ENCODE data around the gene ACTL10. TPM values are rescaled to one million over a fixed set of nuclear protein-coding genes. Genes with fewer than 3 reads are reported as not detected.

Gene ACTL10
- total RNA-seq, 1 experiment from 2014 or later = 0.46 TPM

GRCh38 chr20:33645396-33645795 lies 21.3 kb upstream of the ACTL10 start:
- Histone ChIP-seq H4K91ac (ENCODE audit: insufficient read length, low read depth, low read length) (no peak overlapping the region), H3K23ac (ENCODE audit: insufficient read length, low read depth, low read length) (no peak overlapping the region), H2AFZ (ENCODE audit: low read length) (no peak overlapping the region), H3K27me3 (ENCODE audit: insufficient read depth, low read length) (no peaks in the 10 kb centered on the region), H3K27ac (ENCODE audit: insufficient read length, low read depth, low read length) (no peak overlapping the region), H3K9me3 (ENCODE audit: control insufficient read depth, low read depth, low read length) (no peaks in the 10 kb centered on the region), H3K79me1 (ENCODE audit: insufficient read depth, low read depth, low read length, poor library complexity, severe bottlenecking) (no peaks in the 10 kb centered on the region), H3K4ac (ENCODE audit: low read depth, low read length) (no peak overlapping the region), H2BK15ac (ENCODE audit: low read depth, low read length) (no peak overlapping the region), H3K14ac (ENCODE audit: insufficient read depth, low read length) (no peak overlapping the region), H3K9ac (ENCODE audit: extremely low read depth, insufficient read length, low read length) (no peak overlapping the region), H2BK12ac (ENCODE audit: insufficient read length, low read depth, low read length) (no peak overlapping the region), H2BK20ac (ENCODE audit: low read depth, low read length, poor library complexity, severe bottlenecking) (no peak overlapping the region), H3K18ac (ENCODE audit: insufficient read length, low read depth, low read length) (no peak overlapping the region), H3T11ph (ENCODE audit: low read length) (no peak overlapping the region), H2AK5ac (ENCODE audit: insufficient read length, low read length) (no peak overlapping the region), H3K4me1 (ENCODE audit: insufficient read depth, low read length) (no peaks in the 10 kb centered on the region), H4K8ac (replicated peaks; ENCODE audit: insufficient read length, low read depth, low read length) (no peak overlapping the region), H2BK120ac (ENCODE audit: low read depth, low read length, poor library complexity, severe bottlenecking) (no peak overlapping the region), H3K23me2 (ENCODE audit: insufficient read length, low read depth, low read length, poor library complexity, severe bottlenecking) (no peaks in the 10 kb centered on the region), H3K4me2 (ENCODE audit: insufficient read depth, insufficient read length, low read length) (no peak overlapping the region), H4K20me1 (ENCODE audit: control insufficient read depth, insufficient read depth, insufficient read length) (no peaks in the 10 kb centered on the region), H4K5ac (ENCODE audit: insufficient read length, low read depth, low read length) (no peak overlapping the region), H2BK5ac (ENCODE audit: insufficient read length, low read length) (no peak overlapping the region), H3K79me2 (ENCODE audit: insufficient read depth, low read length) (no peaks in the 10 kb centered on the region), H3K56ac (ENCODE audit: insufficient read length, low read depth, low read length) (no peak overlapping the region)
- Mint-ChIP-seq H3K27ac (no peak overlapping the region), H3K9me3 (no peaks in the 10 kb centered on the region), H3K27me3 (ENCODE audit: low read depth) (no peaks in the 10 kb centered on the region; the same call in 1 of the 2 replicates), H3K4me3 (no peak overlapping the region), H3K36me3 (ENCODE audit: insufficient read depth in 1 of 3, low read depth in 3 of 3) (peaks cover 15 to 48% (median 29%) of the 10 kb centered on the region in 3 experiments; a peak in 6 of 7 replicates), H3K4me1 (peaks cover 9 to 10% of the 10 kb centered on the region in 2 experiments)
- TF ChIP-seq, protein P1, sequence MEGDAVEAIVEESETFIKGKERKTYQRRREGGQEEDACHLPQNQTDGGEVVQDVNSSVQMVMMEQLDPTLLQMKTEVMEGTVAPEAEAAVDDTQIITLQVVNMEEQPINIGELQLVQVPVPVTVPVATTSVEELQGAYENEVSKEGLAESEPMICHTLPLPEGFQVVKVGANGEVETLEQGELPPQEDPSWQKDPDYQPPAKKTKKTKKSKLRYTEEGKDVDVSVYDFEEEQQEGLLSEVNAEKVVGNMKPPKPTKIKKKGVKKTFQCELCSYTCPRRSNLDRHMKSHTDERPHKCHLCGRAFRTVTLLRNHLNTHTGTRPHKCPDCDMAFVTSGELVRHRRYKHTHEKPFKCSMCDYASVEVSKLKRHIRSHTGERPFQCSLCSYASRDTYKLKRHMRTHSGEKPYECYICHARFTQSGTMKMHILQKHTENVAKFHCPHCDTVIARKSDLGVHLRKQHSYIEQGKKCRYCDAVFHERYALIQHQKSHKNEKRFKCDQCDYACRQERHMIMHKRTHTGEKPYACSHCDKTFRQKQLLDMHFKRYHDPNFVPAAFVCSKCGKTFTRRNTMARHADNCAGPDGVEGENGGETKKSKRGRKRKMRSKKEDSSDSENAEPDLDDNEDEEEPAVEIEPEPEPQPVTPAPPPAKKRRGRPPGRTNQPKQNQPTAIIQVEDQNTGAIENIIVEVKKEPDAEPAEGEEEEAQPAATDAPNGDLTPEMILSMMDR (conservative IDR thresholded peaks at IDR 0.05) = no peak
- no peak for DNase-seq
- WGBS (ENCODE audit: extremely low coverage, insufficient read length, low lambda C conversion rate) = no CpG with 5 or more reads among the region's 2 CpGs

Data from H9 (cell line).